Ovary (tissue), 9 donors: ENCODE results near the gene CNTN5. TPM values are rescaled to one million over a fixed set of nuclear protein-coding genes. Genes with fewer than 3 reads are reported as not detected.
"Not testable (repeated sequence)": the region's sequence is repeated elsewhere in the genome, so short reads cannot be mapped to it uniquely, and the experiment has no call there.

Source experiments
- DNase-seq, 5 donors: peaks; one replicate each; pipeline ENCODE4 v3.0.0-alpha.2; 2019 to 2020
- H3K27ac ChIP-seq, 2 donors: fragments of 200-600 bp; one replicate each; pipeline versions ENCODE4 v1.5.1 to v1.8.0; 2019 to 2022
- H3K27me3 ChIP-seq: fragments of 200-600 bp; one replicate; pipeline ENCODE4 v1.8.0; 2022
- H3K36me3 ChIP-seq: fragments of 200-600 bp; sonication (generic); one replicate; pipeline ENCODE4 v1.5.1; 2019
- H3K4me1 ChIP-seq: one replicate; pipeline ENCODE4 v1.8.1; 2013; ENCODE audit warnings: mild to moderate bottlenecking, moderate library complexity; ENCODE audit not compliant: insufficient read depth
- H3K4me3 ChIP-seq: fragments of 200-600 bp; sonication (generic); one replicate; pipeline ENCODE4 v1.5.1; 2017
- H3K9me3 ChIP-seq, 2 donors: fragments of 200-600 bp in 1 of 2; sonication (generic) in 1 of 2; one replicate each; pipeline versions ENCODE4 v1.5.1 to v1.8.1; 2013 to 2019; ENCODE audit warnings: mild to moderate bottlenecking in 1 of 2, moderate library complexity in 1 of 2
- EP300 ChIP-seq: sonication (generic); formaldehyde crosslinking; IDR thresholded peaks from one replicate; pipeline ENCODE4 v1.6.1; 2017; ENCODE audit warnings: antibody characterized with exemption
- POLR2A ChIP-seq: fragments of 450-650 bp; IDR thresholded peaks from one replicate; pipeline ENCODE4 v1.6.1; 2017; ENCODE audit warnings: antibody characterized with exemption, mild to moderate bottlenecking, moderate library complexity
- WGBS, 3 donors: extraction: QIAGEN DNeasy Blood & Tissue Kit in 1 of 3; methylation state at CpG; one replicate each; pipeline versions ENCODE4 v1.1.5 to v1.1.7; 2013 to 2017; 5-methylcytosine and 5-hydroxymethylcytosine counted together
- intact Hi-C, 4 donors: fragments of 100-400 bp; cut with DNase I; formaldehyde crosslinking; loops; one replicate each; pipeline versions ENCODE4 v1.11.0 to v1.15.1; 2022 to 2023
- polyA plus RNA-seq, 2 donors: library from polyadenylated mRNA; stranded (reverse); fragments of 200-250 nt in 1 of 2; fragments of 350-450 nt in 1 of 2; fragmentation: Illumina TruSeq in 1 of 2; extraction: RNeasy Lipid Tissue Mini Kit (QIAGEN cat#74804) in 1 of 2; gene quantifications; one replicate each; pipeline ENCODE4 v1.2.3, GENCODE V29; 2013 to 2014
- total RNA-seq, 7 donors: library from RNA; depleted of rRNA in 2 of 7; stranded (reverse); fragments of >200 nt in 2 of 7; fragmentation: NEBNext Ultra II Directional in 3 of 7; extraction: Animal tissue kit (Norgen Biotek cat#: 25700) in 3 of 7; gene quantifications; one replicate each; pipeline versions ENCODE4 v1.1.0 to v1.2.4, GENCODE V29; 2016 to 2023
- TF ChIP-seq, protein P1 (sequence below), 3 donors: fragments of 450-650 bp in 2 of 3; fragments of 200-600 bp in 1 of 3; IDR thresholded peaks; one replicate each; pipeline versions ENCODE4 v1.5.1 to v1.8.0; 2016 to 2022; ENCODE audit warnings: antibody characterized with exemption in 3 of 3, mild to moderate bottlenecking in 1 of 3
- donor health status: DM: no; HTN: no; CAD: no; lungs with moderate emphysema.
- donor health status: DM: no; HTN: no; CAD: no.
- donor health status: Bipolar disorder and iron deficiency.
- donor health status: DM: yes; HTN: yes; CAD: no.
- donor health status: DM: no; HTN: no; CAD: no.
- donor health status: DM: yes; HTN: yes; CAD: no.

Gene CNTN5
- total and polyA plus RNA-seq, 9 donors = 0.02 to 1.1 (median 0.15) TPM; not detected in 5

DNA sequence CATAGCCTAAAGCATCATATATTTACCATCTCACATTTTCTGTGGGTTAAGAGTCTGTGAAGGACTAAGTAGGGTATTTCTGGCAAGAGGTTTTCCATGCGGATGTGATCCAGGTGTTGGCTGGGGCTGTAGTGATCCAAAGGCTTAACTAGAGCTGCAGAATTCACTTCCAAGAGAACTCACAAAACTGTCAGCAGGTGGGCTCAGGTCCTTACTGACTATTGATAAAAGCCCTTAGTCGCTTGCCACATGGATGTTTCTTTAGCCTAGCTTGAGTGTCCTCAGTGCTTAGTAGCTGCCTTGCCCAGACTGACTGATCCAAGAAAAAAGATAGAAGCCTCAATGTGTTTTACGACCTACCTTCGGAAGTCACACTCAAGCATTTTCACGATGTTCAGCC lies 250.8 kb downstream of the CNTN5 start:
- WGBS, 3 donors = 68 to 81% (median 80%) methylated on average over 5 of the region's 5 CpGs
- Histone ChIP-seq H3K27me3 (peaks cover 3% of the 10 kb centered on the region), H3K36me3 (no peaks in the 10 kb centered on the region), H3K27ac (no peak overlapping the region), H3K4me1 (no peaks in the 10 kb centered on the region), H3K9me3 (no peaks in the 10 kb centered on the region), H3K4me3 (no peak overlapping the region)
- TF ChIP-seq POLR2A = no peak
- TF ChIP-seq EP300 = no peak
- TF ChIP-seq, protein P1, sequence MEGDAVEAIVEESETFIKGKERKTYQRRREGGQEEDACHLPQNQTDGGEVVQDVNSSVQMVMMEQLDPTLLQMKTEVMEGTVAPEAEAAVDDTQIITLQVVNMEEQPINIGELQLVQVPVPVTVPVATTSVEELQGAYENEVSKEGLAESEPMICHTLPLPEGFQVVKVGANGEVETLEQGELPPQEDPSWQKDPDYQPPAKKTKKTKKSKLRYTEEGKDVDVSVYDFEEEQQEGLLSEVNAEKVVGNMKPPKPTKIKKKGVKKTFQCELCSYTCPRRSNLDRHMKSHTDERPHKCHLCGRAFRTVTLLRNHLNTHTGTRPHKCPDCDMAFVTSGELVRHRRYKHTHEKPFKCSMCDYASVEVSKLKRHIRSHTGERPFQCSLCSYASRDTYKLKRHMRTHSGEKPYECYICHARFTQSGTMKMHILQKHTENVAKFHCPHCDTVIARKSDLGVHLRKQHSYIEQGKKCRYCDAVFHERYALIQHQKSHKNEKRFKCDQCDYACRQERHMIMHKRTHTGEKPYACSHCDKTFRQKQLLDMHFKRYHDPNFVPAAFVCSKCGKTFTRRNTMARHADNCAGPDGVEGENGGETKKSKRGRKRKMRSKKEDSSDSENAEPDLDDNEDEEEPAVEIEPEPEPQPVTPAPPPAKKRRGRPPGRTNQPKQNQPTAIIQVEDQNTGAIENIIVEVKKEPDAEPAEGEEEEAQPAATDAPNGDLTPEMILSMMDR (IDR thresholded peaks at IDR 0.05) = no peak
- DNase-seq = no peak
- intact Hi-C loops = no loop called here

- Histone ChIP-seq H3K27me3 (no peaks in the 10 kb centered on the region), H3K27ac (no peak overlapping the region), H3K36me3 (no peaks in the 10 kb centered on the region), H3K9me3 (no peaks in the 10 kb centered on the region), H3K4me1 (no peaks in the 10 kb centered on the region), H3K4me3 (no peak overlapping the region)
- TF ChIP-seq, protein P1 (IDR thresholded peaks at IDR 0.05) = no peak
- TF ChIP-seq POLR2A (no peak), EP300 (no peak)
- no peak for DNase-seq
- intact Hi-C loops = no loop called here
- WGBS, 3 donors = 59 to 87% (median 70%) methylated on average over 2 of the region's 2 CpGs
Measured at GRCh38 chr11:99275521-99275920, 254.8 kb downstream of the CNTN5 start.

DNA sequence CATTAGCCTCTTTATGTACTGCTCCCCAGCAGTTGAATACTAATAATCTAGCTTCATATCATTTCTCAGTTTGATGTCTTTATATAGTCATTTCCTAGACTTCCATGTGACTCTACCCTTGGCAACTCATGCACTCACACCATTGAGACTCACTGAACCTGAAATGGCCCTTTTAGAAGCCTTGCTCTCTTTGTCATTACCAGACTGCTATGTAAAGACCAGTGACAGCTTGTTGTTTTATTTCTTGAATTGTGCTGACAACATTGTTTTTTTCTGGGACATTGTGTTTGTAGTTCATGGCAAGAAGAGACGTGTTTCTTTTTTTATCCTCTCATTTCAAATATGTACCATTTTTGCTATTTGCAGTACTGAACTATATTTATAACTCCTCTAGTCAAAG lies 256.5 kb downstream of the CNTN5 start:
- H3K27ac ChIP-seq = no peak overlapping the region
- WGBS, 3 donors = 48 to 61% (median 54%) methylated on average over 1 of the region's 1 CpG
- intact Hi-C loops = no loop called here

DNA sequence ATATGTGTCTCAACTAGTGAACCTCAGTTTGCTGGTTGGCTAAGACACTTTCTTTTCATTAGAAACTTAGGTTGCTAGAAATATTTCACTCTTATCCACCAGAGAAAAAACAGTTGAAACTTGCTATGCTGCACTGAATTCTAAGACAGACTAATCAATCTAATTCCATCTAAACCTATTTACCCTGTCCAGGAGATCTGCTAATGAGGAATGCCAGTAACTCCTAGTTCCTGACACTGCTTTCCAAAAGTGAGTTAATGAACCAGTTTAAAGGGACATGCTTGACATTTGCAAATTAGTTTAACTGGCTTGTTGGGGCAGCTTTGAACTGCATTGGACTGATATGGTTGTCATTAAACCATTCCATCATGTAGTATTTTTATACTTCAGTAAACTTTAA lies 258.5 kb downstream of the CNTN5 start:
- no peak for TF ChIP-seq EP300
- no peak for TF ChIP-seq POLR2A
- TF ChIP-seq, protein P1 (IDR thresholded peaks at IDR 0.05) = no peak
- Histone ChIP-seq H3K27me3 (no peaks in the 10 kb centered on the region), H3K4me3 (no peak overlapping the region), H3K27ac (no peak overlapping the region), H3K9me3 (no peaks in the 10 kb centered on the region), H3K4me1 (no peaks in the 10 kb centered on the region), H3K36me3 (no peaks in the 10 kb centered on the region)
- no peak for DNase-seq
- intact Hi-C loops = no loop called here

More for the DNA sequence above, 256.5 kb downstream of the CNTN5 start:
- Histone ChIP-seq H3K27me3 (no peaks in the 10 kb centered on the region), H3K4me1 (no peaks in the 10 kb centered on the region), H3K4me3 (no peak overlapping the region), H3K9me3 (no peaks in the 10 kb centered on the region), H3K36me3 (no peaks in the 10 kb centered on the region)
- TF ChIP-seq, protein P1 (IDR thresholded peaks at IDR 0.05) = no peak
- TF ChIP-seq EP300 = no peak
- TF ChIP-seq POLR2A = no peak
- no peak for DNase-seq

DNA sequence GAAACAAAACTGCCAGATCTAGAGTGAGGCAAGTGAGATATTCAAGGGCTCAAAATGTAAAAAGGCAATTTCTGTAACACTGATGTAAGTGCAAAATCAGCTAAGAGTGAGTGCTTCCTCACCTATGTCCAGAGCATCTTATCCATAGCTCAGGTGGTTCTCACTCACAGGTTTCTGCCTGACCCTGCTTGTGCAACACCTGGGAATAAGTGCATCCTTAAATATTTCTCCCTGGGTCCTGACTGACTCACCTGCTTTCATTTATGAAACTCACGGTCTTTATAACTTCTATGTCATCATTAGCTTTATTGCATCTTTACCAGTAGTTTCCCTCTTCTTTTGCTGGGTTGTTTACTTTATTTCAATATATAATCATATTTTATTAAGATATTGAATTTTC lies 260.6 kb downstream of the CNTN5 start:
- H3K27me3 ChIP-seq = no peaks in the 10 kb centered on the region
- no peak overlapping the region for H3K27ac ChIP-seq
- no peak overlapping the region for H3K4me3 ChIP-seq
- no peaks in the 10 kb centered on the region for H3K36me3 ChIP-seq
- intact Hi-C loops = no loop called here
- 73 to 86% (median 84%) methylated on average over 1 of the region's 1 CpG for WGBS, 3 donors
- DNase-seq = no peak
- H3K4me1 ChIP-seq = no peaks in the 10 kb centered on the region
- no peaks in the 10 kb centered on the region for H3K9me3 ChIP-seq
- TF ChIP-seq, protein P1 (IDR thresholded peaks at IDR 0.05) = no peak
- no peak for TF ChIP-seq EP300
- no peak for TF ChIP-seq POLR2A

GRCh38 chr11:99297925-99298324 lies 277.2 kb downstream of the CNTN5 start:
- H3K9me3 ChIP-seq, H3K4me1 ChIP-seq, DNase-seq, H3K27ac ChIP-seq, H3K36me3 ChIP-seq, H3K27me3 ChIP-seq, H3K4me3 ChIP-seq, intact Hi-C loops: not testable (repeated sequence)
- WGBS, 3 donors = 75 to 79% (median 77%) methylated on average over 8 of the region's 8 CpGs
